Spinal cord (tissue), 4 donors: Measurements from ENCODE around the gene MAG. TPM values are rescaled to one million over a fixed set of nuclear protein-coding genes. Genes with fewer than 3 reads are reported as not detected.

ENCODE experiments used
- polyA plus RNA-seq, 2 donors: library from polyadenylated mRNA; unstranded; fragments of 120-200 nt; gene quantifications; one replicate each; pipeline ENCODE4 v1.2.1, GENCODE V29; 2013; ENCODE audit not compliant: insufficient read length in 2 of 2
- total RNA-seq, 2 donors: library from RNA; depleted of rRNA in 1 of 2; stranded (reverse); fragments of 120-200 nt in 1 of 2; fragments of >200 nt in 1 of 2; gene quantifications; one replicate each; pipeline versions ENCODE4 v1.2.3 to v1.2.4, GENCODE V29; 2013 to 2014

The MAG gene
- total and polyA plus RNA-seq, 4 donors, result 83.5 to 261 (median 232) TPM

Other genes with a start within 250 kb of the MAG start
- gene FXYD3, start 176.3 kb upstream of the MAG start, total RNA-seq, result 1 to 10 TPM in 1 of 2 donors, under 1 TPM in 1; 0.40 to 2.6 TPM
- 1 to 10 TPM in 1 of 2 donors, under 1 TPM in 1; 0.49 to 1.7 TPM for gene FXYD3, start 176.3 kb upstream of the MAG start, polyA plus RNA-seq
- 10 to 100 TPM; 10.9 to 18.5 TPM for gene LGI4, start 157.1 kb upstream of the MAG start, total RNA-seq
- gene LGI4, start 157.1 kb upstream of the MAG start, polyA plus RNA-seq, result 10 to 100 TPM; 21.4 to 37.5 TPM
- 100 to 1,000 TPM in 1 of 2 donors, 10 to 100 TPM in 1; 20.4 to 104 TPM for gene FXYD1, start 153.3 kb upstream of the MAG start, total RNA-seq
- gene FXYD1, start 153.3 kb upstream of the MAG start, polyA plus RNA-seq, result 10 to 100 TPM; 37.9 to 58.3 TPM
- 10 to 100 TPM; 12.1 to 34.3 TPM for gene FXYD7, start 148.9 kb upstream of the MAG start, total RNA-seq
- gene FXYD7, start 148.9 kb upstream of the MAG start, polyA plus RNA-seq, result 100 to 1,000 TPM; 279 to 281 TPM
- gene FXYD5, start 137.4 kb upstream of the MAG start, total RNA-seq, result 10 to 100 TPM; 11.0 to 52.5 TPM
- gene FXYD5, start 137.4 kb upstream of the MAG start, polyA plus RNA-seq, result 10 to 100 TPM in 1 of 2 donors, 1 to 10 TPM in 1; 9.3 to 32.5 TPM
- not detected for gene FAM187B, start 63.4 kb upstream of the MAG start, total RNA-seq
- not detected for gene FAM187B, start 63.4 kb upstream of the MAG start, polyA plus RNA-seq
- gene LSR, start 43.2 kb upstream of the MAG start, total RNA-seq, result 10 to 100 TPM in 1 of 2 donors, 1 to 10 TPM in 1; 2.0 to 29.4 TPM
- 10 to 100 TPM; 21.3 to 25.4 TPM for gene LSR, start 43.2 kb upstream of the MAG start, polyA plus RNA-seq
- gene USF2, start 23.2 kb upstream of the MAG start, total RNA-seq, result 10 to 100 TPM; 37.2 to 89.6 TPM
- 100 to 1,000 TPM; 235 to 258 TPM for gene USF2, start 23.2 kb upstream of the MAG start, polyA plus RNA-seq
- under 1 TPM in 1 of 2 donors, not detected in 1; 0.40 TPM for gene HAMP, start 9.6 kb upstream of the MAG start, total RNA-seq
- gene HAMP, start 9.6 kb upstream of the MAG start, polyA plus RNA-seq, result under 1 TPM; 0.35 to 0.67 TPM
- 10 to 100 TPM in 1 of 2 donors, 1 to 10 TPM in 1; 9.4 to 13.5 TPM for gene CD22, start 37.0 kb downstream of the MAG start, total RNA-seq
- gene CD22, start 37.0 kb downstream of the MAG start, polyA plus RNA-seq, result 10 to 100 TPM; 24.2 to 39.4 TPM
- gene FFAR1, start 55.7 kb downstream of the MAG start, total RNA-seq, result under 1 TPM in 1 of 2 donors, not detected in 1; 0.06 TPM
- under 1 TPM; 0.70 to 0.83 TPM for gene FFAR1, start 55.7 kb downstream of the MAG start, polyA plus RNA-seq
- gene FFAR3, start 66.3 kb downstream of the MAG start, total RNA-seq, result under 1 TPM; 0.10 to 0.11 TPM
- gene FFAR3, start 66.3 kb downstream of the MAG start, polyA plus RNA-seq, result not detected
- gene GPR42, start 78.9 kb downstream of the MAG start, total RNA-seq, result not detected
- gene GPR42, start 78.9 kb downstream of the MAG start, polyA plus RNA-seq, result under 1 TPM in 1 of 2 donors, not detected in 1; 0.14 TPM
- under 1 TPM; 0.11 to 0.69 TPM for gene FFAR2, start 156.1 kb downstream of the MAG start, total RNA-seq
- under 1 TPM; 0.29 to 0.50 TPM for gene FFAR2, start 156.1 kb downstream of the MAG start, polyA plus RNA-seq
- not detected for gene KRTDAP, start 198.3 kb downstream of the MAG start, total RNA-seq
- gene KRTDAP, start 198.3 kb downstream of the MAG start, polyA plus RNA-seq, result not detected
- 10 to 100 TPM; 10.4 to 49.0 TPM for gene DMKN, start 221.5 kb downstream of the MAG start, total RNA-seq
- gene DMKN, start 221.5 kb downstream of the MAG start, polyA plus RNA-seq, result 10 to 100 TPM; 18.1 to 31.2 TPM
- gene SBSN, start 236.2 kb downstream of the MAG start, total RNA-seq, result under 1 TPM in 1 of 2 donors, not detected in 1; 0.06 TPM
- under 1 TPM; 0.17 to 0.50 TPM for gene SBSN, start 236.2 kb downstream of the MAG start, polyA plus RNA-seq
- under 1 TPM in 1 of 2 donors, not detected in 1; 0.11 TPM for gene GAPDHS, start 241.3 kb downstream of the MAG start, total RNA-seq
- gene GAPDHS, start 241.3 kb downstream of the MAG start, polyA plus RNA-seq, result not detected